Activated CD4-positive, alpha-beta T cell treated with anti-CD3 and anti-CD28 coated beads for 36 hours (primary cell): ENCODE data around the gene SORL1. TPM values are rescaled to one million over a fixed set of nuclear protein-coding genes. Genes with fewer than 3 reads are reported as not detected.

Experiments used
- ATAC-seq: fragments of 200-7000 bp; cut with Tn5 transposase; one replicate; pipeline ENCODE4 v1.10.0; 2021; ENCODE audit warnings: mild to moderate bottlenecking, moderate library complexity
- CTCF ChIA-PET: fragments of 350-600 bp; sonication (Branson Sonifier 250); formaldehyde crosslinking; loops from one replicate; lab custom pipeline; 2021; ENCODE audit warnings: antibody characterized with exemption; lab: Charles Lee
- POLR2A ChIA-PET: fragments of 350-600 bp; sonication (Branson Sonifier 250); formaldehyde crosslinking; loops from one replicate; lab custom pipeline; 2021; ENCODE audit warnings: antibody characterized with exemption, inconsistent platforms; lab: Charles Lee
- DNase-seq: peaks from one replicate; pipeline ENCODE4 v3.0.0-alpha.2; 2020
- H3K27ac Mint-ChIP-seq: one replicate; pipeline ENCODE4 v1.8.0; 2021; ENCODE audit warnings: mixed read lengths
- H3K27me3 Mint-ChIP-seq: one replicate; pipeline ENCODE4 v1.8.0; 2021; ENCODE audit warnings: mixed read lengths
- H3K36me3 Mint-ChIP-seq: one replicate; pipeline ENCODE4 v1.8.0; 2021; ENCODE audit warnings: low read depth, mixed read lengths
- H3K4me1 Mint-ChIP-seq: one replicate; pipeline ENCODE4 v1.8.0; 2021; ENCODE audit warnings: mixed read lengths
- H3K4me3 Mint-ChIP-seq: one replicate; pipeline ENCODE4 v1.8.0; 2021; ENCODE audit warnings: mild to moderate bottlenecking, moderate library complexity, mixed read lengths
- H3K9me3 Mint-ChIP-seq: one replicate; pipeline ENCODE4 v1.8.0; 2021; ENCODE audit warnings: low read depth, mixed read lengths
- intact Hi-C, 2 experiments: fragments of 100-400 bp; cut with DNase I in 1 of 2; cut with micrococcal nuclease in 1 of 2; formaldehyde crosslinking; loops; one replicate each; pipeline versions ENCODE4 v1.14.2 to v1.15.1; 2022 to 2024; cut with DNase I, micrococcal nuclease
- total RNA-seq, 2 experiments: library from RNA; stranded (reverse); gene quantifications; one replicate each; pipeline ENCODE4 v1.2.3, GENCODE V29; 2021

The SORL1 gene
- total RNA-seq, 2 experiments from 2014 or later = 53.5 to 68.0 TPM

- no peak overlapping the region for H3K4me3 Mint-ChIP-seq
- POLR2A ChIA-PET = interaction anchor here (0.6 kb wide), 1 partner anchor 464 kb away, joined by 3 read pairs; no protein-coding TSS in a partner anchor
- peaks cover 2% of the 10 kb centered on the region for H3K36me3 Mint-ChIP-seq
- ATAC-seq (no peak), DNase-seq (no peak)
- intact Hi-C loops = no loop called here
- CTCF ChIA-PET = interaction anchor here (1.4 to 1.6 kb wide), 2 partner anchors 10 to 14 kb away, joined by 3 to 4 read pairs; no protein-coding TSS in a partner anchor
- no peaks in the 10 kb centered on the region for H3K4me1 Mint-ChIP-seq
- H3K9me3 Mint-ChIP-seq = no peaks in the 10 kb centered on the region
- H3K27ac Mint-ChIP-seq = peak overlapping the region; percentile 6
- H3K27me3 Mint-ChIP-seq = no peaks in the 10 kb centered on the region
Observed at GRCh38 chr11:121644187-121644512, 192.0 kb downstream of the SORL1 start.

DNA sequence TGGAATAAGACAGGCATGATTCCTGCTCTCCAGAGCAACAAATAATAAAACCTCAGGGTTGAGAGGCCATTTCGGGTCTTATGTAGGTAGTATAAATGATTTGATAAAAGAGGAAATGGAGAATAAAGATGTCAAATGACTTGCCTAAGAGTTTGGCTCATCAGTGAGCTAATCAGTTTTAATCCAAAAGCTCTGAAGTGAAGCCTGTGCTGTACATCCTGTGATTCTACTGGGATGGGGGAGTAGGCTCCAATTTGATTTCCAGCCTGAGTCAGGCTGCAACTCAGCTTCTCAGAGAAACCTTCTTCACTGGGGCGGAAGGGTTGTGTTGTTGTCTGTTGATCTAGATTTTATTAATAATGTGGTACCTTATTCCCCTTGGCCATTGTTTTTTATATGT lies 192.9 kb downstream of the SORL1 start:
- CTCF ChIA-PET = interaction anchor here (0.6 to 1.9 kb wide), 3 partner anchors 10 to 14 kb away, joined by 3 to 10 read pairs (median 4); no protein-coding TSS in a partner anchor
- Mint-ChIP-seq H3K4me1 (peaks cover 5% of the 10 kb centered on the region), H3K4me3 (no peak overlapping the region), H3K9me3 (no peaks in the 10 kb centered on the region), H3K27ac (no peak overlapping the region), H3K27me3 (no peaks in the 10 kb centered on the region), H3K36me3 (peaks cover 2% of the 10 kb centered on the region)
- POLR2A ChIA-PET = no interaction called here
- intact Hi-C loops = no loop called here
- ATAC-seq (no peak), DNase-seq (no peak)

GRCh38 chr11:121645596-121645995 lies 193.5 kb downstream of the SORL1 start:
- CTCF ChIA-PET = interaction anchor here (0.6 to 1.9 kb wide), 2 partner anchors 9 to 11 kb away, joined by 4 to 10 read pairs; no protein-coding TSS in a partner anchor
- Mint-ChIP-seq H3K4me3 (no peak overlapping the region), H3K27me3 (no peaks in the 10 kb centered on the region), H3K36me3 (peaks cover 2% of the 10 kb centered on the region), H3K9me3 (no peaks in the 10 kb centered on the region), H3K4me1 (peaks cover 11% of the 10 kb centered on the region), H3K27ac (no peak overlapping the region)
- ATAC-seq = no peak
- DNase-seq = no peak
- POLR2A ChIA-PET = no interaction called here
- intact Hi-C loops = no loop called here

- Mint-ChIP-seq H3K27ac (no peak overlapping the region), H3K4me1 (peaks cover 21% of the 10 kb centered on the region), H3K9me3 (no peaks in the 10 kb centered on the region), H3K27me3 (no peaks in the 10 kb centered on the region), H3K36me3 (peaks cover 2% of the 10 kb centered on the region), H3K4me3 (no peak overlapping the region)
- intact Hi-C loops = no loop called here
- POLR2A ChIA-PET = no interaction called here
- CTCF ChIA-PET = no interaction called here
- DNase-seq = no peak
- ATAC-seq = no peak
Observed at GRCh38 chr11:121648306-121648705, 196.2 kb downstream of the SORL1 start.

DNA sequence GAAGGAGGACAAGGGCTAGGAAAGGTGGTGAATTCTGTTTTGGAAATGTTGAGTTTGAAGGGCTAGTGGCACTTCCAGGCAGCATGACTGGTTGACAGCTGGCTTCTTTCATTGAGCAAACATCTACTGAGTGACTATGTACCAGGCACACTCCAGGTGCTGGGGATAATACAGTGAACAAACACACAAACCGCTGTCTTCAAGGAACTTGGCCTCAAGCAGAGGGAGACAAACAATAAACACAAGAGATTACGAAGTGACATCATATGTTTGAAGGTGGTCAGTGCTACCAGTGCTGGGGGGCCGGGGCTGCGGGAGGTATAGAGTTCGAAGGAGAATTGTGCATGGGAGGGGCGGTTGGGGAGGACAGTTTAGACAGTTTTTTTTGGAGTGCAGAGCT lies 197.7 kb downstream of the SORL1 start:
- ChIA-PET CTCF (no interaction called here), POLR2A (no interaction called here)
- Mint-ChIP-seq H3K36me3 (peaks cover 2% of the 10 kb centered on the region), H3K4me1 (peaks cover 21% of the 10 kb centered on the region), H3K4me3 (no peak overlapping the region), H3K27ac (no peak overlapping the region), H3K9me3 (no peaks in the 10 kb centered on the region), H3K27me3 (no peaks in the 10 kb centered on the region)
- no peak for DNase-seq
- ATAC-seq = no peak
- intact Hi-C loops = loop anchor here (2.0 to 10.0 kb wide), 3 partner anchors 455 to 1095 kb away; no protein-coding TSS in a partner anchor

DNA sequence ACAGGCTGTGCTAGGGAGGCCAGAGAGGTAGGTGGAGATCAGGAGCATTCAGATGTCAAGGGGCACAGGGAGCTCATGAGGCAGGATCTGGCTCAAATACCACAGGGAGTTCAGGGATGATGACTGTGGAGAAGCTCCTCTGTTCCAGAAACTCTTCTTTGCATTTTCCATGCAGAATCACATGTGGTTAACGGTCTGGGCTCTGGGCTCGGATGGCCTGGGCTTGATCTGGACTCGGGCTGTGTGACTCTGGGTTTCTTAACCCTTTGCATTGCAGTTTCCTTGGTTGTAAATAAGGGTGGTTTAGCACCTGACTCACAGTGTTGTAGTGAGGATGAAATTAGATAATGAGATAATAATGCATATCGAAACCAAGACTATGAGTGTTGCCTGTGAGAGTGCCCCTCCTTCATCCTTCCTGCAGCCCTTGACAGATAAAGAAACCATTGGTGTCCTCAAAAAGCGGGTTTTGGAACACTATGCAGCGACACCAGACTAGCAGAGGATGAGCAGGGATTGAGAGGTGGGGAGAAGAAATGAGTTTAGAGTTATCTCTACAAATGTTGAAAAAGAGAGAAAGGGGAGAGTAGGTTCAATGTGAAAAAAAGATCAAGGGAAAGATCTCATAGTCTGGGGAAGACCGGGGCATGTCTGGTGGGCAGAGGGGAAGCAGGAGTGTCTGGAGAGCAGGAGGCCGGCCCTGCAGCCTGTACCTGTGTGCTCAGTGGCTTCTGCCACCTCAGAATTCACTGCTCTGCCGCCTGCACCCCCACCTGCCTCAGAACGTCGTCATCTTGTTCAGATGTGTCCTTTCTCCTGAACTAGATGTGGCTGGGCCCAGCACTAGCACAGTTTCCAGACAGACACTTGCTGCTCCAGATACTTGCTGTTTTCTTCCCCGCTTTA lies 198.5 kb downstream of the SORL1 start:
- POLR2A ChIA-PET = no interaction called here
- ATAC-seq = peak; percentile 90
- no peak overlapping the region for H3K4me3 Mint-ChIP-seq
- CTCF ChIA-PET = interaction anchor here (1.1 kb wide), 1 partner anchor 855 kb away, joined by 4 read pairs; no protein-coding TSS in a partner anchor
- no peaks in the 10 kb centered on the region for H3K9me3 Mint-ChIP-seq
- H3K36me3 Mint-ChIP-seq = peaks cover 1% of the 10 kb centered on the region
- peaks cover 2% of the 10 kb centered on the region for H3K27me3 Mint-ChIP-seq
- H3K4me1 Mint-ChIP-seq = peaks cover 25% of the 10 kb centered on the region
- intact Hi-C loops = loop anchor here (2.0 to 10.0 kb wide), 3 partner anchors 454 to 1094 kb away; no protein-coding TSS in a partner anchor
- H3K27ac Mint-ChIP-seq = peak overlapping the region; percentile 75
- peak; percentile 46 for DNase-seq

DNA sequence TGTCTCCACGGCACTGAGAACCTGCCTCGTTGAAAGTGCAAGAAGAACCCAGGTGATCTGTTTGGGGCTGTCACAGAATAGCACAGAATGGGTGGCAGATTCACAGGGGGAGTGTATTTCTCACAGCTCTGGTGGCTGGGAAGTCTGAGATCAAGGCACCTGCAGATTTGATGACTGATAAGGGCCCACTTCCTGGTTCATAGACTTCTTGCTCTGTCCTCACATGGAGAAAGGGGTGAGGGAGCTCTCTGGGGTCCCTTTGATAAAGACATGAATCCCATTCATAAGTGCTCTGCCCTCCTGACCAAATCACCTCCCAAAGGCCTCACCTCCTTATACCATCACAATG lies 199.1 kb downstream of the SORL1 start:
- no peaks in the 10 kb centered on the region for H3K9me3 Mint-ChIP-seq
- no peak for ATAC-seq
- no peak overlapping the region for H3K27ac Mint-ChIP-seq
- intact Hi-C loops = loop anchor here (2.0 to 10.0 kb wide), 3 partner anchors 454 to 1094 kb away; no protein-coding TSS in a partner anchor
- no peaks in the 10 kb centered on the region for H3K36me3 Mint-ChIP-seq
- H3K27me3 Mint-ChIP-seq = peaks cover 2% of the 10 kb centered on the region
- POLR2A ChIA-PET = no interaction called here
- no peak overlapping the region for H3K4me3 Mint-ChIP-seq
- peaks cover 31% of the 10 kb centered on the region for H3K4me1 Mint-ChIP-seq
- CTCF ChIA-PET = interaction anchor here (1.1 kb wide), 1 partner anchor 855 kb away, joined by 4 read pairs; no protein-coding TSS in a partner anchor
- no peak for DNase-seq

GRCh38 chr11:121652971-121653370 lies 200.9 kb downstream of the SORL1 start:
- H3K27me3 Mint-ChIP-seq = peaks cover 2% of the 10 kb centered on the region
- ATAC-seq = no peak
- no peaks in the 10 kb centered on the region for H3K9me3 Mint-ChIP-seq
- ChIA-PET CTCF (interaction anchor here (0.6 to 0.8 kb wide), 2 partner anchors 263 to 905 kb away, joined by 3 to 5 read pairs; no protein-coding TSS in a partner anchor), POLR2A (no interaction called here)
- DNase-seq = no peak
- no peak overlapping the region for H3K27ac Mint-ChIP-seq
- intact Hi-C loops = loop anchor here (10.0 kb wide), 2 partner anchors 452 to 1092 kb away; no protein-coding TSS in a partner anchor
- H3K4me1 Mint-ChIP-seq = peaks cover 31% of the 10 kb centered on the region
- H3K36me3 Mint-ChIP-seq = no peaks in the 10 kb centered on the region
- no peak overlapping the region for H3K4me3 Mint-ChIP-seq

- Mint-ChIP-seq H3K4me3 (no peak overlapping the region), H3K36me3 (no peaks in the 10 kb centered on the region), H3K27me3 (peaks cover 2% of the 10 kb centered on the region), H3K4me1 (peaks cover 31% of the 10 kb centered on the region), H3K9me3 (no peaks in the 10 kb centered on the region), H3K27ac (no peak overlapping the region)
- intact Hi-C loops = loop anchor here (2.0 to 10.0 kb wide), 4 partner anchors 336 to 1090 kb away; no protein-coding TSS in a partner anchor
- ATAC-seq (no peak), DNase-seq (no peak)
- ChIA-PET POLR2A (no interaction called here), CTCF (interaction anchor here (0.6 to 2.5 kb wide), 14 partner anchors 9 to 1985 kb away, joined by 3 to 15 read pairs (median 4); partner anchors contain the start of gene SC5D)
Observed at GRCh38 chr11:121654259-121654842, 202.2 kb downstream of the SORL1 start.

DNA sequence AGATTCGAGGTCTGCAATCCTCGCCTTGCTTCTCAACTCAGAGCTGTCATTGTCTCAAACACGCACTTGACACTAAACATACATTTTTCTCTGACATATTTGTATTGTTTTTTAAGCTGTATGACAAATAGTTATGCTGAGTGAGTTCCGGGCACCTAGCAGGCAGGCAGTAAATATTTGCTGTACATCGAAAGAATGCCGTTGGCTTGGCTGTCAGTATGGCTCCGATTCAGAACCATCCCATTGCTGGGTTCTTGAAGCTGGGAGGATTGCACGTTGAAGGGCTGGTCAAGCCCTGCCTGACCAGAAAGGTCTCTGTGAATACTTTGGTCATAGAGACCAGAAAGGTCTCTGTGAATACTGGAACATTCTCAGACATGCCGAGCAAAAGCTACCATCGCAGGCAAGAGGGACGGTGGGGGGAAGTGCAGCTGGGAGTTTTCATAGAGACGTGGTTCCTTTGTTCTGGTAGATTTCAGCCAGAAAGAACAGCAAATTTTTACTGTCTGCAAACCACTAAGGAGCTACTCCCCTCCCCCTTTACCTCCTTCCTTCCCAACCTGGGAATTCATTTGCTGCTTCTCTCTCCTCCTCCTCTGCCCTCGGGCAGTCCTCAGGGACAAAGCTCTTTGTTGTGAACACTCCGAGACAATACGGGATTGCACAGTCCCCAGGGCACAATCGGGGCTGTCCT lies 202.9 kb downstream of the SORL1 start:
- H3K4me3 Mint-ChIP-seq = peak overlapping the region; percentile 70
- peak overlapping the region; percentile 66 for H3K27ac Mint-ChIP-seq
- no peak for ATAC-seq
- ChIA-PET POLR2A (no interaction called here), CTCF (interaction anchor here (0.6 to 2.5 kb wide), 19 partner anchors 8 to 1984 kb away, joined by 3 to 15 read pairs (median 4); partner anchors contain the start of gene SC5D)
- no peak for DNase-seq
- H3K9me3 Mint-ChIP-seq = no peaks in the 10 kb centered on the region
- H3K4me1 Mint-ChIP-seq = peaks cover 26% of the 10 kb centered on the region
- H3K27me3 Mint-ChIP-seq = peaks cover 2% of the 10 kb centered on the region
- no peaks in the 10 kb centered on the region for H3K36me3 Mint-ChIP-seq
- intact Hi-C loops = loop anchor here (1.0 to 10.0 kb wide), 7 partner anchors 336 to 1090 kb away; no protein-coding TSS in a partner anchor
